Measurements from ENCODE around the gene SRC.

GRCh38 chr20:37406010-37406998 is 60.4 kb downstream of the SRC start:
- TF ChIP-seq POLR2A (IDR thresholded peaks at IDR 0.05) (no peak), POLR2AphosphoS5 (IDR thresholded peaks at IDR 0.05) (peak; percentile 32 to 70 (median 54)), CTCF (IDR thresholded peaks at IDR 0.05 in 8 of 11, conservative IDR thresholded peaks at IDR 0.05 in 3 of 11) (no peak)
